ENCODE results near the gene TCF4.

GRCh38 chr18:55382277-55382805 is 205.7 kb downstream of the TCF4 start:
- TF ChIP-seq CTCF (optimal IDR thresholded peaks at IDR 0.05 in 1 of 3, IDR thresholded peaks at IDR 0.05 in 1 of 3, conservative IDR thresholded peaks at IDR 0.05 in 1 of 3; ENCODE audit: extremely low read depth in 1 of 3, insufficient read depth in 2 of 3, low read length in 3 of 3), result no peak
- no peak for TF ChIP-seq EZH2 (IDR thresholded peaks at IDR 0.05; ENCODE audit: low read length)

Measured in keratinocyte (primary cell).